CMK (cell line): Measurements from ENCODE around the gene INO80C.

Experiments used
- DNase-seq: peaks from one replicate; pipeline ENCODE4 v3.0.0-alpha.2; 2010; ENCODE audit warnings: low read depth

Gene INO80C

GRCh38 chr18:35424356-35424755, 73.4 kb downstream of the INO80C start:
- DNase-seq = no peak

GRCh38 chr18:35422237-35422636, 75.5 kb downstream of the INO80C start:
- no peak for DNase-seq

DNA sequence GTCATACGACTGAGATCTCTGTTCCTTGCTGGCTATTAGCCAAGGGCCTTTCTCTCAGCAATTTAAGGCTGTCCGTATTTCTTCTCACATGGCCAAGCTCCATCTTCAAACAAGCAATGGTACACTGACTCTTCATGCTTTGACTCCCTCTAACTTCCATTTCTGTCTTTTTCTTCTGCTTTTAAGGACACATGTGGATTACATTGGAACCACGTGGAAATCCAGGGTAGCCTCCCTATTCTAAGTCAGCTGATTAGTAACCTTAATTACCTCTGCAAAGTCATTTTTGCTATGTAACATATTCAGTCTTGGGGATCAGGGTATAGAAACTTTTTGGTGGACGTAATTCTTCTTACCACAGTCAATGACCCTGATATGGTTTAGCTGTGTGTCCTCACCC, 79.2 kb downstream of the INO80C start:
- DNase-seq = no peak
